H1 (cell line): ENCODE results near the gene C22orf23. TPM values are rescaled to one million over a fixed set of nuclear protein-coding genes. Genes with fewer than 3 reads are reported as not detected.

Experiments
- CTCF ChIA-PET: fragments of 300-600 bp; sonication (Branson Sonifier 250); formaldehyde crosslinking; loops from one replicate; lab custom pipeline; 2021; ENCODE audit not compliant: partially characterized antibody; lab: Charles Lee
- POLR2A ChIA-PET: fragments of 300-600 bp; sonication (Branson Sonifier 250); formaldehyde crosslinking; loops from one replicate; lab custom pipeline; 2021; ENCODE audit warnings: inconsistent platforms; ENCODE audit not compliant: partially characterized antibody; lab: Charles Lee
- DNase-seq, 2 experiments: peaks; one replicate each; pipeline versions ENCODE4 v3.0.0 to v3.0.0-alpha.2; 2010 to 2022; ENCODE audit warnings: low spot score in 2 of 2, low read depth in 1 of 2, mixed read lengths in 1 of 2
- FAIRE-seq: peaks from 2 replicates; lab custom pipeline; 2011; peaks lifted over from hg19 to GRCh38; lab: Jason Lieb, UNC
- H2AFZ ChIP-seq: 2 replicates; pipeline ENCODE4 v1.8.1; 2012; ENCODE audit warnings: low read length, inconsistent platforms
- H2AK5ac ChIP-seq: 2 replicates; pipeline ENCODE4 v1.6.1; 2013; ENCODE audit warnings: low read depth, low read length
- H2BK120ac ChIP-seq: replicated peaks from 2 replicates; pipeline ENCODE3; 2013; ENCODE audit warnings: low read depth, low read length, inconsistent platforms
- H2BK12ac ChIP-seq: 2 replicates; pipeline ENCODE4 v1.6.1; 2013; ENCODE audit warnings: low read depth, low read length
- H2BK15ac ChIP-seq: 2 replicates; pipeline ENCODE4 v1.6.1; 2013; ENCODE audit warnings: low read length
- H2BK20ac ChIP-seq: 2 replicates; pipeline ENCODE4 v1.6.1; 2013; ENCODE audit warnings: low read length
- H2BK5ac ChIP-seq: 2 replicates; pipeline ENCODE4 v1.6.1; 2013; ENCODE audit warnings: low read depth, low read length
- H3K14ac ChIP-seq: 2 replicates; pipeline ENCODE4 v1.6.1; 2013; ENCODE audit warnings: inconsistent platforms; ENCODE audit not compliant: insufficient read length
- H3K18ac ChIP-seq: 2 replicates; pipeline ENCODE4 v1.6.1; 2013; ENCODE audit warnings: low read length; ENCODE audit errors: extremely low read depth
- H3K23ac ChIP-seq: 2 replicates; pipeline ENCODE4 v1.6.1; 2013; ENCODE audit warnings: inconsistent platforms; ENCODE audit not compliant: insufficient read length
- H3K23me2 ChIP-seq: 2 replicates; pipeline ENCODE4 v1.6.1; 2013; ENCODE audit warnings: low read depth, low read length
- H3K27ac ChIP-seq: 2 replicates; pipeline ENCODE4 v1.6.1; 2011; ENCODE audit warnings: low read depth, low read length, inconsistent platforms
- H3K27me3 ChIP-seq, 4 experiments: replicated peaks in 1 of 4; 1 replicate in 1 of 4; 2 replicates in 3 of 4; pipeline versions ENCODE4 v1.6.1 to v1.8.1; 2011 to 2013; ENCODE audit warnings: low read length in 3 of 4, mild to moderate bottlenecking in 3 of 4, inconsistent platforms in 2 of 4, mixed read lengths in 2 of 4, moderate library complexity in 1 of 4; ENCODE audit not compliant: control insufficient read depth in 3 of 4, insufficient read depth in 3 of 4; ENCODE audit errors: extremely low read depth in 1 of 4
- H3K36me3 ChIP-seq, 4 experiments: 2 replicates each; pipeline versions ENCODE4 v1.6.1 to v1.8.1; 2011 to 2013; ENCODE audit warnings: mild to moderate bottlenecking in 4 of 4, low read length in 3 of 4, moderate library complexity in 2 of 4, control low read depth in 1 of 4, inconsistent platforms in 1 of 4; ENCODE audit not compliant: insufficient read depth in 4 of 4, control insufficient read depth in 2 of 4
- H3K4ac ChIP-seq: replicated peaks from 2 replicates; pipeline ENCODE3; 2013; ENCODE audit warnings: low read length, low read depth, mixed read lengths, inconsistent platforms; ENCODE audit not compliant: insufficient read length
- H3K4me1 ChIP-seq, 4 experiments: replicated peaks in 1 of 4; 1 replicate in 1 of 4; 2 replicates in 3 of 4; pipeline versions ENCODE4 v1.6.1 to v1.8.1; 2011 to 2013; ENCODE audit warnings: low read length in 3 of 4, inconsistent platforms in 2 of 4, mixed read lengths in 1 of 4; ENCODE audit not compliant: insufficient read depth in 4 of 4, control insufficient read depth in 3 of 4
- H3K4me2 ChIP-seq, 2 experiments: 2 replicates each; pipeline versions ENCODE4 v1.6.1 to v1.8.1; 2011 to 2013; ENCODE audit warnings: low read depth in 2 of 2, low read length in 2 of 2, control low read depth in 1 of 2, inconsistent platforms in 1 of 2, mild to moderate bottlenecking in 1 of 2; ENCODE audit not compliant: insufficient read depth in 1 of 2
- H3K4me3 ChIP-seq, 4 experiments: fragments of 200-600, 300-600 bp in 1 of 4; sonication (generic), shearing (Covaris generic), sonication (Bioruptor Twin) in 1 of 4; 2 replicates each; pipeline versions ENCODE4 v1.5.1 to v1.8.1; 2011 to 2016; ENCODE audit warnings: low read length in 4 of 4, low read depth in 3 of 4, control low read depth in 2 of 4, inconsistent platforms in 2 of 4, mild to moderate bottlenecking in 2 of 4, mixed read lengths in 1 of 4, moderate library complexity in 1 of 4; ENCODE audit not compliant: insufficient read depth in 2 of 4; ENCODE audit errors: extremely low read depth in 1 of 4
- H3K56ac ChIP-seq: replicated peaks from 2 replicates; pipeline ENCODE3; 2013; ENCODE audit warnings: low read depth, mild to moderate bottlenecking, mixed read lengths, low read length, inconsistent platforms; ENCODE audit not compliant: insufficient read length
- H3K79me1 ChIP-seq: 2 replicates; pipeline ENCODE4 v1.6.1; 2013; ENCODE audit warnings: low read depth, low read length, control low read depth
- H3K79me2 ChIP-seq, 2 experiments: 2 replicates each; pipeline versions ENCODE4 v1.6.1 to v1.8.1; 2012 to 2013; ENCODE audit warnings: low read length in 2 of 2, mild to moderate bottlenecking in 2 of 2, inconsistent platforms in 1 of 2; ENCODE audit not compliant: insufficient read depth in 2 of 2, control insufficient read depth in 1 of 2
- H3K9ac ChIP-seq, 4 experiments: replicated peaks in 1 of 4; 1 replicate in 1 of 4; 2 replicates in 3 of 4; pipeline versions ENCODE4 v1.6.1 to v1.8.1; 2011 to 2013; ENCODE audit warnings: low read depth in 3 of 4, low read length in 3 of 4, control low read depth in 2 of 4, mild to moderate bottlenecking in 2 of 4, moderate library complexity in 2 of 4, inconsistent platforms in 1 of 4; ENCODE audit errors: extremely low read depth in 1 of 4
- H3K9me3 ChIP-seq, 2 experiments: 2 replicates each; pipeline versions ENCODE4 v1.6.1 to v1.8.1; 2012 to 2013; ENCODE audit warnings: mild to moderate bottlenecking in 2 of 2, moderate library complexity in 2 of 2, control low read depth in 1 of 2, inconsistent platforms in 1 of 2, low read depth in 1 of 2, low read length in 1 of 2, mixed read lengths in 1 of 2; ENCODE audit not compliant: insufficient read depth in 2 of 2
- H4K20me1 ChIP-seq, 2 experiments: replicated peaks in 1 of 2; 2 replicates each; pipeline versions ENCODE3 to v1.8.1; 2011 to 2013; ENCODE audit warnings: inconsistent platforms in 2 of 2, low read length in 2 of 2, mild to moderate bottlenecking in 1 of 2; ENCODE audit not compliant: insufficient read depth in 2 of 2, control insufficient read depth in 1 of 2
- H4K5ac ChIP-seq: 2 replicates; pipeline ENCODE4 v1.6.1; 2013; ENCODE audit warnings: low read length, low read depth, mixed read lengths, inconsistent platforms; ENCODE audit not compliant: insufficient read length
- H4K8ac ChIP-seq: 2 replicates; pipeline ENCODE4 v1.8.0; 2013; ENCODE audit warnings: mild to moderate bottlenecking, moderate library complexity, low read length, inconsistent platforms; ENCODE audit not compliant: insufficient read depth; ENCODE audit errors: extremely low read depth
- H4K91ac ChIP-seq: replicated peaks from 2 replicates; pipeline ENCODE3; 2013; ENCODE audit warnings: low read length, mixed read lengths, inconsistent platforms; ENCODE audit not compliant: insufficient read length
- BCL11A ChIP-seq, 2 experiments: IDR thresholded peaks; one replicate each; pipeline ENCODE4 v1.6.1; 2011; ENCODE audit warnings: low read depth in 2 of 2, low read length in 2 of 2, mild to moderate bottlenecking in 2 of 2
- CBX8 ChIP-seq: fragments of 300-800, 300-1000 bp; sonication (generic); IDR thresholded peaks from 2 replicates; pipeline ENCODE4 v1.7.1; 2016; ENCODE audit warnings: low read depth, low read length, borderline replicate concordance
- GABPA ChIP-seq: IDR thresholded peaks from 2 replicates; pipeline ENCODE4 v1.6.1; 2011; ENCODE audit warnings: mild to moderate bottlenecking, low read length, moderate library complexity, borderline replicate concordance; ENCODE audit not compliant: insufficient read depth
- HDAC6 ChIP-seq: IDR thresholded peaks from one replicate; pipeline ENCODE4 v1.7.1; 2012; ENCODE audit warnings: low read depth, mild to moderate bottlenecking, inconsistent platforms, low read length, moderate library complexity
- JUND ChIP-seq: IDR thresholded peaks from 2 replicates; pipeline ENCODE4 v1.6.1; 2011; ENCODE audit warnings: mild to moderate bottlenecking, improper control_type of control experiment, low read length
- MAX ChIP-seq: IDR thresholded peaks from 2 replicates; pipeline ENCODE4 v1.6.1; 2012; ENCODE audit warnings: inconsistent platforms
- PHF8 ChIP-seq: fragments of 200-600 bp; sonication (generic); conservative IDR thresholded peaks from 2 replicates; pipeline ENCODE4 v1.7.1; 2012; ENCODE audit warnings: low read depth, mild to moderate bottlenecking, inconsistent platforms, low read length, moderate library complexity
- POLR2A ChIP-seq, 2 experiments: IDR thresholded peaks; 1 replicate in 1 of 2; 2 replicates in 1 of 2; pipeline ENCODE4 v1.6.1; 2011; ENCODE audit warnings: low read depth in 2 of 2, low read length in 2 of 2, mild to moderate bottlenecking in 2 of 2; ENCODE audit errors: control extremely low read depth in 1 of 2
- SP1 ChIP-seq: IDR thresholded peaks from 2 replicates; pipeline ENCODE4 v1.6.1; 2011; ENCODE audit warnings: low read depth, low read length
- USF2 ChIP-seq: IDR thresholded peaks from 2 replicates; pipeline ENCODE4 v1.6.1; 2011; ENCODE audit warnings: low read length, improper control_type of control experiment
- ZNF274 ChIP-seq: IDR thresholded peaks from 2 replicates; pipeline ENCODE4 v1.7.0; 2012; ENCODE audit warnings: low read length, borderline replicate concordance; ENCODE audit errors: extremely low read depth
- WGBS, 2 experiments: shearing (Covaris generic) in 1 of 2; methylation state at CpG; one replicate each; pipeline versions ENCODE4 v1.1.6 to v1.1.7; 2013 to 2015; ENCODE audit warnings: low lambda C conversion rate in 2 of 2, mixed read lengths in 2 of 2, inconsistent platforms in 1 of 2, low coverage in 1 of 2, missing lambda C conversion rate in 1 of 2; ENCODE audit not compliant: insufficient replicate concordance in 2 of 2, insufficient coverage in 1 of 2, insufficient read length in 1 of 2; ENCODE audit errors: extremely low coverage in 1 of 2, missing lambda C conversion rate in 1 of 2; 5-methylcytosine and 5-hydroxymethylcytosine counted together
- polyA plus RNA-seq, 7 experiments: library from polyadenylated mRNA; depleted of rRNA in 3 of 7; stranded (reverse) in 5 of 7; unstranded in 2 of 7; fragments of >200 nt in 5 of 7; fragments of 200-250 nt in 2 of 7; gene quantifications; 1 replicate in 5 of 7; 2 replicates in 1 of 7; 4 replicates in 1 of 7; pipeline versions ENCODE4 v1.2.1 to v1.2.3, GENCODE V29; 2011 to 2013; ENCODE audit warnings: missing spikeins in 2 of 7, mixed read lengths in 2 of 7
- total RNA-seq: library from RNA; stranded (reverse); fragmentation: NEBNext Ultra II Directional; extraction: Animal tissue kit (Norgen Biotek cat#: 25700); gene quantifications from 2 replicates; pipeline ENCODE4 v1.2.1, GENCODE V29; 2021

Gene C22orf23
- total and polyA plus RNA-seq, 2 of the 8 experiments (the other 6 are each of a cell fraction or from before 2014, with no cell fraction given): 0.50 to 0.54 TPM

- no peak overlapping the region for H4K5ac ChIP-seq
- no peak overlapping the region for H3K4me3 ChIP-seq
- no peak overlapping the region for H4K8ac ChIP-seq
- FAIRE-seq: no peak
- 0 out of 4 replicates have a peak, but pooled peaks cover 0 to 3% of the 10 kb centered on the region in 2 experiments for H3K79me2 ChIP-seq
- peaks cover 2 to 3% of the 10 kb centered on the region in 2 experiments for H4K20me1 ChIP-seq
- no peak overlapping the region for H3K27ac ChIP-seq
- H3K4ac ChIP-seq: no peak overlapping the region
- H4K91ac ChIP-seq: no peak overlapping the region
- no peak overlapping the region for H2BK15ac ChIP-seq
- H3K23me2 ChIP-seq: peaks cover 2% of the 10 kb centered on the region; the same call in 1 of the 2 replicates
- H2AFZ ChIP-seq: no peak overlapping the region
- H3K56ac ChIP-seq: no peak overlapping the region
- peaks cover 4 to 22% (median 9%) of the 10 kb centered on the region in 4 experiments; a peak in 7 of 8 replicates for H3K36me3 ChIP-seq
- no peak overlapping the region for H2AK5ac ChIP-seq
- WGBS, 2 experiments: 94% methylated on average over 4 of the region's 5 CpGs; no CpG with 5 or more reads in 1 of the 2 experiments
- no peak overlapping the region for H3K9ac ChIP-seq
- ChIA-PET POLR2A (interaction anchor here (0.7 to 2.6 kb wide), 5 partner anchors 11 to 70 kb away, joined by 3 to 9 read pairs (median 3); no protein-coding TSS in a partner anchor), CTCF (interaction anchor here (0.9 to 5.3 kb wide), 6 partner anchors 8 to 58 kb away, joined by 3 to 27 read pairs (median 4); no protein-coding TSS in a partner anchor)
- no peak overlapping the region for H3K14ac ChIP-seq
- no peak overlapping the region for H2BK20ac ChIP-seq
- no peak for DNase-seq
- H2BK5ac ChIP-seq: no peak overlapping the region
- H3K9me3 ChIP-seq: no peaks in the 10 kb centered on the region
- peaks cover 6 to 20% (median 11%) of the 10 kb centered on the region in 4 experiments for H3K4me1 ChIP-seq
- H3K4me2 ChIP-seq: no peak overlapping the region; a peak in 1 of 4 replicates
- H2BK12ac ChIP-seq: no peak overlapping the region
- no peak overlapping the region for H3K23ac ChIP-seq
- peaks cover 9% of the 10 kb centered on the region for H3K79me1 ChIP-seq
- H2BK120ac ChIP-seq: no peak overlapping the region
- H3K18ac ChIP-seq: no peak overlapping the region
- H3K27me3 ChIP-seq: no peaks in the 10 kb centered on the region
- TF ChIP-seq BCL11A (IDR thresholded peaks at IDR 0.05; ENCODE audit: low read depth in 2 of 2, low read length in 2 of 2): no peak
- no peak for TF ChIP-seq MAX
- no peak for TF ChIP-seq JUND
- TF ChIP-seq HDAC6: no peak
- TF ChIP-seq SP1: no peak
- no peak for TF ChIP-seq USF2
- TF ChIP-seq ZNF274: no peak
- no peak for TF ChIP-seq POLR2A (IDR thresholded peaks at IDR 0.05; ENCODE audit: control extremely low read depth in 1 of 2, low read depth in 2 of 2, low read length in 2 of 2)
- TF ChIP-seq CBX8: no peak
- no peak for TF ChIP-seq PHF8
- no peak for TF ChIP-seq GABPA
These were observed 15.3 kb upstream of the C22orf23 start for GRCh38 chr22:37968452-37969251.
